DND-41 (cell line): ENCODE results near the gene PTPRG.

Experiments
- ATAC-seq: fragments of 200-7000 bp; cut with Tn5 transposase; 3 replicates; pipeline ENCODE4 v1.9.1; 2021; ENCODE audit warnings: low read depth; ENCODE audit not compliant: insufficient read depth
- DNase-seq: peaks from one replicate; pipeline ENCODE4 v3.0.0-alpha.2; 2020
- H2AFZ ChIP-seq: 2 replicates; pipeline ENCODE4 v1.6.0; 2012; ENCODE audit warnings: low read depth, low read length
- H3K27ac ChIP-seq: 2 replicates; pipeline ENCODE4 v1.5.1; 2012; ENCODE audit warnings: low read length, inconsistent platforms
- H3K27me3 ChIP-seq: fragments of 200-600 bp; sonication (generic); 2 replicates; pipeline ENCODE4 v1.6.0; 2012; ENCODE audit warnings: low read length, mild to moderate bottlenecking, inconsistent platforms; ENCODE audit not compliant: insufficient read depth, poor library complexity
- H3K36me3 ChIP-seq: 2 replicates; pipeline ENCODE4 v1.5.1; 2012; ENCODE audit warnings: low read length, inconsistent platforms; ENCODE audit not compliant: insufficient read depth
- H3K4me1 ChIP-seq: 2 replicates; pipeline ENCODE4 v1.5.1; 2012; ENCODE audit warnings: mild to moderate bottlenecking, low read length; ENCODE audit not compliant: insufficient read depth
- H3K4me2 ChIP-seq: 2 replicates; pipeline ENCODE4 v1.6.0; 2012; ENCODE audit warnings: mild to moderate bottlenecking, moderate library complexity, low read length, inconsistent platforms; ENCODE audit not compliant: insufficient read depth
- H3K4me3 ChIP-seq, 2 experiments: fragments of 200-600 bp in 1 of 2; shearing (Covaris generic) in 1 of 2; 2 replicates each; pipeline ENCODE4 v1.5.1; 2012 to 2016; ENCODE audit warnings: inconsistent platforms in 2 of 2, low read length in 2 of 2, mild to moderate bottlenecking in 2 of 2, low read depth in 1 of 2, moderate library complexity in 1 of 2
- H3K79me2 ChIP-seq: 2 replicates; pipeline ENCODE4 v1.6.0; 2012; ENCODE audit warnings: low read length, inconsistent platforms; ENCODE audit not compliant: insufficient read depth
- H3K9ac ChIP-seq: 2 replicates; pipeline ENCODE4 v1.6.0; 2012; ENCODE audit warnings: low read depth, mild to moderate bottlenecking, inconsistent platforms, low read length, moderate library complexity
- H3K9me3 ChIP-seq: 2 replicates; pipeline ENCODE4 v1.5.1; 2012; ENCODE audit warnings: low read length, moderate library complexity, mild to moderate bottlenecking, inconsistent platforms; ENCODE audit not compliant: insufficient read depth, severe bottlenecking
- H4K20me1 ChIP-seq: 2 replicates; pipeline ENCODE4 v1.6.0; 2012; ENCODE audit warnings: low read length; ENCODE audit not compliant: insufficient read depth
- EZH2 ChIP-seq: IDR thresholded peaks from 3 replicates; pipeline ENCODE4 v1.6.1; 2012; ENCODE audit warnings: borderline replicate concordance, low read depth, mild to moderate bottlenecking, moderate library complexity, low read length, inconsistent platforms; ENCODE audit not compliant: severe bottlenecking
- TF ChIP-seq, protein P1 (sequence below): IDR thresholded peaks from 2 replicates; pipeline ENCODE4 v1.5.1; 2012; ENCODE audit warnings: borderline replicate concordance, low read length, moderate library complexity, mild to moderate bottlenecking; ENCODE audit not compliant: poor library complexity, severe bottlenecking; ENCODE audit errors: extremely low read depth

PTPRG gene

GRCh38 chr3:62048577-62048976 lies 487.2 kb downstream of the PTPRG start:
- Histone ChIP-seq H3K36me3 (no peaks in the 10 kb centered on the region), H3K79me2 (no peaks in the 10 kb centered on the region), H3K4me2 (no peak overlapping the region), H3K27me3 (no peaks in the 10 kb centered on the region), H3K4me3 (no peak overlapping the region), H3K9me3 (no peaks in the 10 kb centered on the region), H4K20me1 (no peaks in the 10 kb centered on the region), H2AFZ (no peak overlapping the region), H3K9ac (no peak overlapping the region), H3K4me1 (no peaks in the 10 kb centered on the region), H3K27ac (no peak overlapping the region)
- ATAC-seq (no peak), DNase-seq (no peak)
- TF ChIP-seq, protein P1, sequence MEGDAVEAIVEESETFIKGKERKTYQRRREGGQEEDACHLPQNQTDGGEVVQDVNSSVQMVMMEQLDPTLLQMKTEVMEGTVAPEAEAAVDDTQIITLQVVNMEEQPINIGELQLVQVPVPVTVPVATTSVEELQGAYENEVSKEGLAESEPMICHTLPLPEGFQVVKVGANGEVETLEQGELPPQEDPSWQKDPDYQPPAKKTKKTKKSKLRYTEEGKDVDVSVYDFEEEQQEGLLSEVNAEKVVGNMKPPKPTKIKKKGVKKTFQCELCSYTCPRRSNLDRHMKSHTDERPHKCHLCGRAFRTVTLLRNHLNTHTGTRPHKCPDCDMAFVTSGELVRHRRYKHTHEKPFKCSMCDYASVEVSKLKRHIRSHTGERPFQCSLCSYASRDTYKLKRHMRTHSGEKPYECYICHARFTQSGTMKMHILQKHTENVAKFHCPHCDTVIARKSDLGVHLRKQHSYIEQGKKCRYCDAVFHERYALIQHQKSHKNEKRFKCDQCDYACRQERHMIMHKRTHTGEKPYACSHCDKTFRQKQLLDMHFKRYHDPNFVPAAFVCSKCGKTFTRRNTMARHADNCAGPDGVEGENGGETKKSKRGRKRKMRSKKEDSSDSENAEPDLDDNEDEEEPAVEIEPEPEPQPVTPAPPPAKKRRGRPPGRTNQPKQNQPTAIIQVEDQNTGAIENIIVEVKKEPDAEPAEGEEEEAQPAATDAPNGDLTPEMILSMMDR: no peak
- TF ChIP-seq EZH2: no peak

DNA sequence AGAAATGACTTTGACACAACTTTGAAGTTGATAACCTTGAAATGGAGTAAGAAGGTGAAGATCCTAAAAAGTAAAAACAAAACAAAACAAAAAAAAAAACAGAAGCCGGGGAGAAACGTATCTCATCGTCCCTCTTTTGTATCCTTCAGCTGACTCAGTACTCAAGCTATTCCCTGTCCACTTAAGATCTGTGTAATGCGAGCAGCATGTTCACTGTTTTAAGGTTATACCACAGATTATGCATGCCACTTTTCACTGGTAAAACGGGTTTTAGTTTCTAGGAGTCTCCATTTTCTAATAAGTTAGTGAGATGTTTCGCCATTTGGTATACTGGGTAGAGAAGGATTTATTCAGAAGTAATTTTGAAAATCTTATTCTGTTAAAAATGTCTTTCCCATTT lies 487.7 kb downstream of the PTPRG start:
- Histone ChIP-seq H3K27me3 (no peaks in the 10 kb centered on the region), H3K4me2 (no peak overlapping the region), H3K79me2 (no peaks in the 10 kb centered on the region), H2AFZ (no peak overlapping the region), H3K4me1 (no peaks in the 10 kb centered on the region), H3K9ac (no peak overlapping the region), H3K36me3 (no peaks in the 10 kb centered on the region), H3K4me3 (no peak overlapping the region), H3K27ac (no peak overlapping the region), H4K20me1 (no peaks in the 10 kb centered on the region), H3K9me3 (no peaks in the 10 kb centered on the region)
- TF ChIP-seq EZH2: no peak
- TF ChIP-seq, protein P1: no peak
- no peak for DNase-seq
- ATAC-seq: no peak

GRCh38 chr3:62051506-62051905 lies 490.1 kb downstream of the PTPRG start:
- Histone ChIP-seq H3K27me3 (no peaks in the 10 kb centered on the region), H3K79me2 (no peaks in the 10 kb centered on the region)
- no peak for ATAC-seq

More at GRCh38 chr3:62051506-62051905, 490.1 kb downstream of the PTPRG start:
- H4K20me1 ChIP-seq: no peaks in the 10 kb centered on the region
- no peak overlapping the region for H3K4me3 ChIP-seq
- TF ChIP-seq EZH2: no peak
- TF ChIP-seq, protein P1: peak; percentile 33
- no peak overlapping the region for H2AFZ ChIP-seq
- H3K9ac ChIP-seq: no peak overlapping the region
- no peaks in the 10 kb centered on the region for H3K36me3 ChIP-seq
- DNase-seq: no peak
- no peak overlapping the region for H3K4me2 ChIP-seq
- no peaks in the 10 kb centered on the region for H3K4me1 ChIP-seq
- no peak overlapping the region for H3K27ac ChIP-seq
- H3K9me3 ChIP-seq: no peaks in the 10 kb centered on the region
